PFSK-1 (cell line): ENCODE results near the gene TLR2.

ENCODE experiments used
- FOXP2 ChIP-seq: optimal IDR thresholded peaks from 2 replicates; pipeline ENCODE3; 2011; ENCODE audit warnings: borderline replicate concordance, control low read depth, inconsistent platforms; ENCODE audit not compliant: insufficient read depth; ENCODE audit errors: extremely low read length, extremely low read depth
- POLR2AphosphoS5 ChIP-seq: IDR thresholded peaks from 2 replicates; pipeline ENCODE4 v1.6.1; 2012; ENCODE audit warnings: low read depth, mild to moderate bottlenecking, control low read depth, low read length, moderate library complexity
- SIN3A ChIP-seq: IDR thresholded peaks from 2 replicates; pipeline ENCODE4 v1.6.1; 2012; ENCODE audit warnings: mild to moderate bottlenecking, low read length, moderate library complexity, borderline replicate concordance; ENCODE audit not compliant: insufficient read depth
- TAF1 ChIP-seq: IDR thresholded peaks from 2 replicates; pipeline ENCODE4 v1.6.1; 2012; ENCODE audit warnings: low read length, control low read depth, borderline replicate concordance; ENCODE audit not compliant: insufficient read depth
- TF ChIP-seq, protein P1 (sequence below), 2 experiments: IDR thresholded peaks; 2 replicates each; pipeline versions ENCODE4 v1.6.1 to v1.8.0; 2011 to 2012; ENCODE audit warnings: low read depth in 2 of 2, low read length in 2 of 2, control low read depth in 1 of 2, inconsistent platforms in 1 of 2, mild to moderate bottlenecking in 1 of 2, moderate library complexity in 1 of 2; ENCODE audit not compliant: insufficient read depth in 1 of 2

TLR2 gene

DNA sequence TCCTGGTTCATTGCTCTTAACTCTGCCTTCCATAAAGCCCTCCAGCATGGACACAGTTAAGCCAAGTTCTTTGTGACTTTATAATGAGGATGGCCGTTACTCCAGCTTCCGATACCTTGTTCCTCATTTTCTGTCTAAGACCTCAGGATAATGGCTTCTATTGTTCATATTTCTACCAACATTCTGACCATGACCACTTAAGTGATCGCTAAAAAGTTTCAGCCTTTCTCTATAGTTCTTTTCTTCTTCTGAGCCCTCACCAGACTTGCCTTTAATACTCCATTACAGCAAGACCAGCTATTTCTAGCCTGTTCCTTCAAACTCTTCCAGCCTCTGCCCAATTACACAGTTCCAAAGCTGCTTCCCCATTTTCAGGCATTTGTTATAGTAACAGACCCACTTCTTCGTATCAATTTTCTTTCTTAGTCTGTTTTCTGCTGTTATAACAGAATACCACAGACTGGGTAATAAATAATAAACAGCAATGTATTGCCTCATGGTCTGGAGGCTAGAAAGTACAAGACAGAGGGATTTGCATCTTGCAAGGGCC is 63.4 kb downstream of the TLR2 start:
- TF ChIP-seq FOXP2 (no peak), SIN3A (no peak)
- TF ChIP-seq, protein P1, sequence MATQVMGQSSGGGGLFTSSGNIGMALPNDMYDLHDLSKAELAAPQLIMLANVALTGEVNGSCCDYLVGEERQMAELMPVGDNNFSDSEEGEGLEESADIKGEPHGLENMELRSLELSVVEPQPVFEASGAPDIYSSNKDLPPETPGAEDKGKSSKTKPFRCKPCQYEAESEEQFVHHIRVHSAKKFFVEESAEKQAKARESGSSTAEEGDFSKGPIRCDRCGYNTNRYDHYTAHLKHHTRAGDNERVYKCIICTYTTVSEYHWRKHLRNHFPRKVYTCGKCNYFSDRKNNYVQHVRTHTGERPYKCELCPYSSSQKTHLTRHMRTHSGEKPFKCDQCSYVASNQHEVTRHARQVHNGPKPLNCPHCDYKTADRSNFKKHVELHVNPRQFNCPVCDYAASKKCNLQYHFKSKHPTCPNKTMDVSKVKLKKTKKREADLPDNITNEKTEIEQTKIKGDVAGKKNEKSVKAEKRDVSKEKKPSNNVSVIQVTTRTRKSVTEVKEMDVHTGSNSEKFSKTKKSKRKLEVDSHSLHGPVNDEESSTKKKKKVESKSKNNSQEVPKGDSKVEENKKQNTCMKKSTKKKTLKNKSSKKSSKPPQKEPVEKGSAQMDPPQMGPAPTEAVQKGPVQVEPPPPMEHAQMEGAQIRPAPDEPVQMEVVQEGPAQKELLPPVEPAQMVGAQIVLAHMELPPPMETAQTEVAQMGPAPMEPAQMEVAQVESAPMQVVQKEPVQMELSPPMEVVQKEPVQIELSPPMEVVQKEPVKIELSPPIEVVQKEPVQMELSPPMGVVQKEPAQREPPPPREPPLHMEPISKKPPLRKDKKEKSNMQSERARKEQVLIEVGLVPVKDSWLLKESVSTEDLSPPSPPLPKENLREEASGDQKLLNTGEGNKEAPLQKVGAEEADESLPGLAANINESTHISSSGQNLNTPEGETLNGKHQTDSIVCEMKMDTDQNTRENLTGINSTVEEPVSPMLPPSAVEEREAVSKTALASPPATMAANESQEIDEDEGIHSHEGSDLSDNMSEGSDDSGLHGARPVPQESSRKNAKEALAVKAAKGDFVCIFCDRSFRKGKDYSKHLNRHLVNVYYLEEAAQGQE (IDR thresholded peaks at IDR 0.05; ENCODE audit: insufficient read depth in 1 of 2, low read depth in 2 of 2, low read length in 2 of 2) = no peak

DNA sequence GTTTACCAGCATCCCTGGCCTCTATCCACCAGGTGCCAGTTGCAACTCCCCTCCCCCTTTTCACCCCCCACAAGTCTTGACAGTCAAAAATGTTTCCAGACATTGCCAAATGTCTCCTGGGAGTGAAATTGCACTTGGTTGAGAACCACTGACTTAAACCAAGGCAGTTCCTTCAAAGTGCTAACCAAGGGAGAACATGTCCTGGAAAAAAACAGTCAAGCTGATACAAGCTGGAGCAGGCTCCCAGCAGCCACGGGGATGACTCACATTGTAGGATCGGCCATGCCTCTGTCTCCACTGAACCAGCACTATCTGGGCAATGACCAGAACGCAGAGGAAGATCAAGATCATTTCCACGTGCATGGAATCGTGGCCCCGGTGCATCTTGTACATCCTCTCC is 64.3 kb downstream of the TLR2 start:
- TF ChIP-seq TAF1 (no peak), FOXP2 (no peak), SIN3A (no peak), POLR2AphosphoS5 (no peak)
- TF ChIP-seq, protein P1 (IDR thresholded peaks at IDR 0.05; ENCODE audit: insufficient read depth in 1 of 2, low read depth in 2 of 2, low read length in 2 of 2) = no peak

DNA sequence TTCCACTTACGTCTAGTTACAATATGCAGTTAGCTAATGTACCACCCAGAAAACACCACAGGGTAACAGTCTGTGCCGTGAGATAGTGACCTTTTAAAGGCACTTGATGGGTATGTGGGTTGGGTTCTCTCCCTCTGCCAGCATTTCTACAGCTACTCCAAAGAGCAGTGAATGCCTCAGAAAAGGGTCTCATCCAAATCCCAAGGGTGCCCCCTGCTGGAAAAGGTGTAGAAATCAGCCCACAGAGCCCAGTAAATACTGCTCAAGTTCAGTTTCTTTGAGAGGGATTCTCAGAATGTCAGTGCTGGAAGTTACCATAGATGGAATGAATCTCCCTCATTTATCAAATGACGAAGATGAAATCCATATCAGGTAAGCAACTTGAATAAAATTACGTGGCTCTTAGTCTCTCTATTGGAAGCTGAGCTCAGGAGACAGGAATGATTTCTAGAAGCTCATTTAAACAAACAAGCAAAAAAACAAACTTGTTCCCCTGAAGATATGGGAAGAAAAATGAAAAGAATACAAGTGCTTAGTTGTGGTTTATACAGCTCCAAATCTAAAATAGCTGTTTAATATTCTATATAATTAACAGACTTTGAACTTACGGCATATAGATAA is 66.2 kb downstream of the TLR2 start:
- TF ChIP-seq FOXP2 = no peak
- no peak for TF ChIP-seq POLR2AphosphoS5
- TF ChIP-seq TAF1 = no peak
- TF ChIP-seq SIN3A = no peak
- TF ChIP-seq, protein P1 (IDR thresholded peaks at IDR 0.05; ENCODE audit: insufficient read depth in 1 of 2, low read depth in 2 of 2, low read length in 2 of 2) = no peak

DNA sequence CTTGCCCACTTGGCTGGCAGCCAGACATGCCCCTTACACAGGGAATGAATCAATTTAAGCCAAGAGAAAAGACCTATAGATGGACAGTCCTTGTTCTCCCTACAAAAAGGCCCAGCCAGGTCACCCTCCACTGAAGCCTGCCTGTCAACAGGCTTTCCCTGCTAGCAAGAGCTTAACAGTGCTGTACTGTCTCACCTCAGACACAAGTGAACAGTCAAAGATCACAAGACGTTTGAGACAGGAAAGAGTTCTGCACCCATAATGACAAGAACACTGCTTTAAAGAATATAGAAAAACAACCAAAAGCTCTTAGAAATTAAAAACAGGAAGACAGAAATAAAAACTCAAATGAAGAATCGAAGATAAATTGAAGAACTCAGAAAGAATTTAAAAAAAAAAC is 71.1 kb downstream of the TLR2 start:
- no peak for TF ChIP-seq POLR2AphosphoS5
- no peak for TF ChIP-seq TAF1
- TF ChIP-seq FOXP2 = no peak
- TF ChIP-seq SIN3A = no peak
- TF ChIP-seq, protein P1 (IDR thresholded peaks at IDR 0.05; ENCODE audit: insufficient read depth in 1 of 2, low read depth in 2 of 2, low read length in 2 of 2) = no peak
